ENCODE measurements around the gene TRIP11. TPM values are rescaled to one million over a fixed set of nuclear protein-coding genes. Genes with fewer than 3 reads are reported as not detected.

Gene TRIP11
- total and polyA plus RNA-seq, 2 experiments from 2014 or later, result 39.2 to 44.7 TPM

- H3K79me2 ChIP-seq, result peaks cover 20% of the 10 kb centered on the region
- no peak overlapping the region for H3K4me2 ChIP-seq
- DNase-seq (ENCODE audit: low spot score), result no peak
- no peak overlapping the region for H3K27ac ChIP-seq
- H3K36me3 ChIP-seq (replicated peaks; ENCODE audit: insufficient read depth, low read depth), result no peaks in the 10 kb centered on the region
- no peak overlapping the region for H3K4me3 ChIP-seq
- TF ChIP-seq EZH2phosphoT487 (IDR thresholded peaks at IDR 0.05; ENCODE audit: low read depth, severe bottlenecking, unreplicated experiment) (no peak), EZH2 (IDR thresholded peaks at IDR 0.05; ENCODE audit: borderline replicate concordance) (no peak), CTCF (IDR thresholded peaks at IDR 0.05; ENCODE audit: poor library complexity) (no peak)
- peaks cover 7% of the 10 kb centered on the region for H4K20me1 ChIP-seq (ENCODE audit: insufficient read depth, poor library complexity, severe bottlenecking)
- no peaks in the 10 kb centered on the region for H3K9me3 ChIP-seq (ENCODE audit: low read depth)
- H3K27me3 ChIP-seq, result no peaks in the 10 kb centered on the region
- no peaks in the 10 kb centered on the region for H3K4me1 ChIP-seq (ENCODE audit: insufficient read depth)
- no peak overlapping the region for H2AFZ ChIP-seq
- H3K9me2 ChIP-seq (replicated peaks; ENCODE audit: insufficient read depth), result no peaks in the 10 kb centered on the region
These were observed 25.8 kb downstream of the TRIP11 start for GRCh38 chr14:92014040-92014439.

GRCh38 chr14:92012121-92012748, 27.6 kb downstream of the TRIP11 start:
- H3K4me2 ChIP-seq, result no peak overlapping the region
- no peak overlapping the region for H2AFZ ChIP-seq
- H3K27me3 ChIP-seq, result no peaks in the 10 kb centered on the region
- H3K4me3 ChIP-seq, result no peak overlapping the region
- peaks cover 6% of the 10 kb centered on the region for H4K20me1 ChIP-seq (ENCODE audit: insufficient read depth, poor library complexity, severe bottlenecking)
- DNase-seq (ENCODE audit: low spot score), result no peak
- H3K36me3 ChIP-seq (replicated peaks; ENCODE audit: insufficient read depth, low read depth), result no peaks in the 10 kb centered on the region
- H3K9me2 ChIP-seq (replicated peaks; ENCODE audit: insufficient read depth), result no peaks in the 10 kb centered on the region
- peaks cover 9% of the 10 kb centered on the region for H3K79me2 ChIP-seq
- WGBS (ENCODE audit: low lambda C conversion rate, missing lambda C conversion rate), result 78% methylated on average over 4 of the region's 4 CpGs
- no peak overlapping the region for H3K27ac ChIP-seq
- TF ChIP-seq EZH2 (IDR thresholded peaks at IDR 0.05; ENCODE audit: borderline replicate concordance) (no peak), CTCF (IDR thresholded peaks at IDR 0.05; ENCODE audit: poor library complexity) (no peak), EZH2phosphoT487 (IDR thresholded peaks at IDR 0.05; ENCODE audit: low read depth, severe bottlenecking, unreplicated experiment) (no peak)
- H3K9me3 ChIP-seq (ENCODE audit: low read depth), result no peaks in the 10 kb centered on the region
- no peaks in the 10 kb centered on the region for H3K4me1 ChIP-seq (ENCODE audit: insufficient read depth)

- H3K9me2 ChIP-seq (replicated peaks; ENCODE audit: insufficient read depth), result no peaks in the 10 kb centered on the region
- no peak overlapping the region for H2AFZ ChIP-seq
- peaks cover 6% of the 10 kb centered on the region for H4K20me1 ChIP-seq (ENCODE audit: insufficient read depth, poor library complexity, severe bottlenecking)
- H3K27me3 ChIP-seq, result no peaks in the 10 kb centered on the region
- peaks cover 7% of the 10 kb centered on the region for H3K79me2 ChIP-seq
- TF ChIP-seq CTCF (IDR thresholded peaks at IDR 0.05; ENCODE audit: poor library complexity) (no peak), EZH2phosphoT487 (IDR thresholded peaks at IDR 0.05; ENCODE audit: low read depth, severe bottlenecking, unreplicated experiment) (no peak), EZH2 (IDR thresholded peaks at IDR 0.05; ENCODE audit: borderline replicate concordance) (no peak)
- H3K4me2 ChIP-seq, result no peak overlapping the region
- H3K4me3 ChIP-seq, result no peak overlapping the region
- H3K27ac ChIP-seq, result no peak overlapping the region
- H3K4me1 ChIP-seq (ENCODE audit: insufficient read depth), result no peaks in the 10 kb centered on the region
- WGBS (ENCODE audit: low lambda C conversion rate, missing lambda C conversion rate), result 96% methylated on average over 3 of the region's 3 CpGs
- H3K9me3 ChIP-seq (ENCODE audit: low read depth), result no peaks in the 10 kb centered on the region
- H3K36me3 ChIP-seq (replicated peaks; ENCODE audit: insufficient read depth, low read depth), result no peaks in the 10 kb centered on the region
- DNase-seq (ENCODE audit: low spot score), result no peak
These were observed 29.2 kb downstream of the TRIP11 start for GRCh38 chr14:92010644-92011043.

Measured in hepatocyte (in vitro differentiated cells).